Glomerular visceral epithelial cell (primary cell): ENCODE measurements around the gene NACA2.
"Not testable (repeated sequence)": the region's sequence is repeated elsewhere in the genome, so short reads cannot be mapped to it uniquely, and the experiment has no call there.

Experiments
- DNase-seq: peaks from one replicate; pipeline ENCODE4 v3.0.0-alpha.2; 2016; ENCODE audit errors: extremely low spot score

NACA2 gene

GRCh38 chr17:61591018-61591417, at the start of gene NACA2:
Gene NACA2, minus strand, starts transcription at chr17:61591219. Its CDS starts 39 bp downstream, at chr17:61591180.
- no peak for DNase-seq

DNA sequence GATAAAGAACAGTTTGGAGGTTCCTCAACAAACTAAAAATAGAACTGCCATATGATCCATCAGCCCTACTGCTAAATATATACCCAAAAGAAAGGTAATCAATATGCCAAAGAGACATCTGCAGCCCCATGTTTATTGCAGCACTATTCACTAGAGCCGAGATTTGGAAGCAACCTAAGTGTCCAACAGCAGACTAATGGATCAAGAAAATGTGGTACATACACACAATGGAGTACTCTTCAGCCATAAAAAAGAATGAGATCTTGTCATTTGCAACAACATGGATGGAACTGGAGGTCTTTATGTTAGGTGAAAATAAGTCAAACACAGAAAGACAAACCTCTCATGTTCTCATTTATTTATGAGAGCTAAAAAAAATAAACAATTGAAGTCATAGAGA, 48.8 kb upstream of the NACA2 start:
- DNase-seq, result no peak

GRCh38 chr17:61638087-61638486, 47.1 kb upstream of the NACA2 start:
- no peak for DNase-seq

- DNase-seq, result peak; percentile 57
These were observed 45.0 kb upstream of the NACA2 start for GRCh38 chr17:61635913-61636432.

- no peak for DNase-seq
These were observed 44.0 kb upstream of the NACA2 start for GRCh38 chr17:61634942-61635538.

GRCh38 chr17:61634011-61634539, 43.1 kb upstream of the NACA2 start:
- DNase-seq, result no peak

GRCh38 chr17:61632826-61633225, 41.8 kb upstream of the NACA2 start:
- DNase-seq, result no peak

DNA sequence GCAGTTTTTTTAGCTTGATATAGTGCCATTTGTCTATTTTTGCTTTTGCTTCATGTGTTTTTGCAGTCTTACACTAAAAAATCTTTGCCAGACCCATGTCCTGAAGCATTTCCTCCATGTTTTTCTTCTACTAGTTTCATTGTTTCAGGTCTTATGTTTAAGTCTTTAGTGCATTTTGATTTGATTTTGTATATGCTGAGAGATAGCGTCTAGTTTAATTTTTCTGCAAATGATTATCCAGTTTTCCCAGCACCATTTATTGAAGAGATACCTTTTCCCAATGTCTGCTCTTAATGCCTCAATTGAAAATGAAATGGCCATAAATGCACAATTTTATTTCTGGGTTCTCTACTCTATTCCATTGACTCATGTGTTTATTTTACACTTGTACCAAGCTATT, 40.8 kb upstream of the NACA2 start:
- DNase-seq, result no peak

DNA sequence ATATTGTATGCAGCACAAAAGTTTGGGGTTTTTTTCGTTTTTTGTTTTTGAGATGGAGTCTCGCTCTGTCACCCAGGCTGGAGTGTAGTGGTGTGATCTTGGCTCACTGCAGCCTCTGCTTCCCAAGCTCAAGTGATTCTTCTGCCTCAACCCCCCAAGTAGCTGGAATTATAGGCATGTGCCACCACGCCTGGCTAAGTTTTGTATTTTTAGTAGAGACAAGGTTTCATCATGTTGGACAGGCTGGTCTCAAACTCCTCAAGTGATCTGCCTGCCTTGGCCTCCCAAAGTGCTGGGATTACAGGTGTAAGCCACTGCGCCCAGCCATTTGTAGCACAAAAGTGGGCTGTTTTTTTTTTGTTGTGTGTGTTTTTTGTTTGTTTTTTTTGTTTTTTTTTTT, 37.1 kb upstream of the NACA2 start:
- not testable (repeated sequence) for DNase-seq

DNA sequence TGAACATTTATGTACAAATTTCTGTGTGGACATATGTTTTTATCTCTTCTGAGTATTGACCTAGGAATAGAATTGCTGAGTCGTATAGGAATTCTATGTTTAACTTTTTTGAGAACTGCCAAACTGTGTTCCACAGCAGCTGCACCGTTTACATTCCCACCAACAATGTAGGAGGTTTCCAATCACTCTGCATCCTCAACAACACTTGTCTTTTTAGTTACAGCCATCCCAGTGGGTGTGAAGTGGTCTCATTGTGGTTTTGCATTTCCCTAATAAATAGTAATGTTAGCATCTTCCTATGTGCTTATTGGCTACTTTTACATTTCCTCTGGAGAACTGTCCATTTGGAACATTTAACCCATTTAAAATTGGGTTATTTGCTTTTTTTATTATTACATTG, 36.6 kb upstream of the NACA2 start:
- no peak for DNase-seq

DNA sequence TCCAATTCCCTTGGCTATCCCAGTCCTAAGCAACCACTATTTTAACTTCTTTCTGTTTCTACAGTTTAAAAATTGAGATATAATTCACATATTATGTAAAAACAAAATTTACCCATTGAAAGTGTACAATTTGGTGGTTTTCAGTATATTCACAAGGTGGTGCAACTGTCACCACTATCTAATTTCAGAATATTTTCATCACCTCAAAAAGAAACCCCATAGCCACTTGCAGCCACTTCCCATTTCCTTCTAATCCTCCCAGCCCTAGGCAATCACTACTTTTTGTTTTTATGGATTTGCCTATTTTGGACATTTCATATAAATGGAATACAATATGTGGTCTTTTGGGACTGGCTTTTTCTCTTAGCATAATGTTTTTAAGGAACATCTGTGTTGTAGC, 36.1 kb upstream of the NACA2 start:
- no peak for DNase-seq

GRCh38 chr17:61625564-61625963, 34.5 kb upstream of the NACA2 start:
- DNase-seq, result no peak

DNA sequence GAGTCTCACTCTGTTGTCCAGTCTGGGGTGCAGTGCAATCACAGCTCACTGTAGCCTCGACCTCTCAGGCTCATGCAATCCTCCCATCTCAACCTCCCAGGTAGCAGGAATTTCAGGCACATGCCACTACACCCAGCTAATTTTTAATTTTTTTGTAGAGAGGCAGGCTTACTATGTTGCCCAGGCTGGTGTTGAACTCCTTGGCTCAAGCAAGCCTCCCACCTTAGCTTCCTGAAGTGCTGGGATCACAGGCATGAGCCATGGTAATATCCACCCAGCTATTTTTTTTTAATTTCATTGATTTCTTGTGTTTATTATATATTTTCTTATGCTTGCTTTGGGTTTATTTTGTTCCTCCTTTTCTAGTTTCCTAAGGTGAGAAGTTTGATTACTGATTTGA, 33.9 kb upstream of the NACA2 start:
- no peak for DNase-seq

GRCh38 chr17:61621317-61621716, 30.3 kb upstream of the NACA2 start:
- DNase-seq, result no peak

DNA sequence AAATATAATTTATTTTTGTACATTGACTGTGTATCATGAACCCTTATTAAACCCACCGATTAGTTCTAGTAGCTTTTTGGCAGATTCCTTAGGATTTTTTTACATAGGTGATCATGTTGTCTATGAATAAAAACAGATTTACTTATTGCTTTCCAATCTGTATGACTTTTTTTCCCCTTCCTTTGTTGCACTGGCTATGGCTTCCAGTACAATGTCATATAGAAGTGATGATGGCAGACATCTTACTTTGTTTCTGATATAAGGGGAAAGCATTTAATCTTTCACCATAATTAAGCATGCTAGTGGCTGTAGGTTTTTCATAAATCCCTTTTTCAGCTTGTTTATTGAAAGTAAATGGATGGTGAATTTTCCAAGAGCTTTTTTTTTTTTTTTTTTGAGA, 28.9 kb upstream of the NACA2 start:
- DNase-seq, result no peak

DNA sequence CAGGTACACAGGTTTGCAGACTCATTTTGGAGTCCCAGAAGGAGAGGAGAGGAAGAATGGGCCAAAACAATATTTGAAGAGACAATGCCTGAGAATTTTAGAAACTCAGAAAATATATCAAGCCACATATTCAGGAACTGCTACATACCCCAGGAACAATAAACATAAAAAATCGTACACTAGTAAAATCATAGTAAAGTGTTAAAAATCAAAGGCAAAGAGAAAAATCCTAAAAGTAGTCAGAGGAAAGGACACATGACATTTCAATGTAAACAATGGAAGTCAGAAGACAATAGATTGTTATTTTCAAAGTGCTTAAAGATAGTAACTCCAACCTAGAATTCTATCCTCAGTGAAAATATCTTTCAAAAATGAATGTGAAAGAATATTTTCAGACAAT, 28.5 kb upstream of the NACA2 start:
- DNase-seq, result no peak

DNA sequence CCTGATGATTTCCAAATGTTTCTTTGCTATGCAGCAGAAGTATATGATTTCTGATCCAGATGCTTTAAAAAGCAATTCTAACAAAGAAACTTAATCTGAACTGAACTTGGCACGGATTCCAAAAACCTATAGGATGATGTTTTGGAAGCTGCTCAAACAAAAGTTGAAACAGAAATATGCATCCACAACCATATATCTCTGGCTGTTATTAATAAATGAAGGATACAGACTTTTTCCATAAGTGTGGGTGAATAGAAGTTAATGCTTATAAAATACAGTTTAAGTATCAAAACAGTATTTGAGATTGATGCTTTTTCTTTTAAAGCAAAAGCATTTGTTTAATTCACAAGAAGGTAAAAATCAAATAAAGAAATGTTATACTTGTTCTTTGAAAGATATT, 27.9 kb upstream of the NACA2 start:
- no peak for DNase-seq

DNA sequence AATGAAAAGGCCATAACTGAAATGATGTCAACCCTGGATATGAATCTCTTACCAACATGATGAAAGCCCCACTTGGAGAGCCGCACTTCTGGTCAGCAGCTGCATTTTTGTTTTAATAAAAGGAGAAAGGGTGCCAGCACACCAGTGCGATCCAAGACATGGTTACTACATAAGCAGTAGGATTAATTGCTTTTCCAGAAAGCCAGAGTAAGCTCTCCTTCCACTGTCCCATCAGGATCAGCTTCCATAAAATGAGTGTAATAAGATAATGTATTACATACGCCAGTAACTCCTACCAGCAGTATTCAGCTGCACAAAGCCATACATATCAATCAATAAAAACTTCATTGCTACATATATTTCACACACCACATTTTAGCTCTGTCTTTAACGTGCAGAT, 26.3 kb upstream of the NACA2 start:
- DNase-seq, result no peak

DNA sequence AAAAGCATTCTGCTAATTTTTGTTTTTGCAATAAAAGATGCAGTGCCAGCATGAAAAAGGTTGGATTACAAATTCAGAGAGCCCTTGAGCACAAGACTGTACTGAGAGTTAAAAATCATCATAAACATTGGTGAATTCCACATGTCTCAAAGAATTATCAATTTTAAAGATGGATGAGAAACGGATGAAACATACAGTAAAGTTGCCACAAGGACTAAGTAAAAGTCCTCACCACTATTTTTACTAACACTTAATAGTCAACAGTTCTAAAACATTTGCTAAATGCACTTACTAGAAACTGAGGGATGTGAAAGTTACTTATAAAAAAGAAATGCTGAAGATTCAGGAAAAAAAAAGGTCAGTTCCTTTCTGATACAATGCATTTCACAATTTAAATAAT, 25.8 kb upstream of the NACA2 start:
- no peak for DNase-seq

DNA sequence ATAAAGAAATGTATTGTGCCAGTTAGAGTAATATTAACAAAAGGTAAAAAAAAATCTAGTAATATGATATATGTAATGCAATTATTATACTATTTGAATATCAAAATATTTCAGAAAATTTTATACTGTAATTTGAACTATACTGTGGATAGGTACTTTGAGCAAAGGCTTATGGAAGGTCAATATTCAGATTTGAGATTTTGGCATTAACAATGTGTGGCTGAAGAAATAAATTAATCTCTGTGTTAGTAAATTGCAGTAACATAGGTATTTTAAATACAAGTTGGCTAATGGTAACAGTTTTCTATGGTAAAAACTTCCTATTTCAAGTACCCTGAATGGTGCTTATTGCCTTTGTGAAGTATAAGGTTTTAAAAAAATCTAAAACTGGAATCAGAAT, 23.2 kb upstream of the NACA2 start:
- DNase-seq, result no peak

GRCh38 chr17:61611323-61611722, 20.3 kb upstream of the NACA2 start:
- no peak for DNase-seq

GRCh38 chr17:61605692-61606091, 14.7 kb upstream of the NACA2 start:
- no peak for DNase-seq

DNA sequence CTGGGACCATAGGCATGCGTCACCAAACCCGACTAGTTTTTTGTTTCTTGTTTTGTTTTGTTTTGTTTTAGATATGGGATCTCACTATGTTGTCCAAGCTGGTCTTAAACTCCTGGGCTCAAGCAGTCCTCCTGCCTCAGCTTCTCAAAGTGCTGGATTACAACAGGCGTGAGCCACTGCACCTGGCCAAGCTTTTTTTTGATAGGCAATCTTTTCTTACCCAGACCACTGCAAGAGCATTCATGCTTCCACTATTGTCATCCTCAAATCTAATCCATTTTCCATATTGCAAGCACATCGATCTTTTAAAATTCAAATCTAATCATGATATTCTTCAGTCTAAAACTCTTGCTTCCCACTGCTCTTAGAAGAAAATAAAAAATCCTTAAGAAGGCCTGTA, 10.3 kb upstream of the NACA2 start:
- no peak for DNase-seq

GRCh38 chr17:61600621-61601020, 9.6 kb upstream of the NACA2 start:
- no peak for DNase-seq
